ENCODE measurements around the gene RPS3. TPM values are rescaled to one million over a fixed set of nuclear protein-coding genes. Genes with fewer than 3 reads are reported as not detected.

Gene RPS3
- total and polyA plus RNA-seq, 2 of the 13 experiments (the other 11 are each of a cell fraction or from before 2014, with no cell fraction given): 2,143 to 3,616 TPM

DNA sequence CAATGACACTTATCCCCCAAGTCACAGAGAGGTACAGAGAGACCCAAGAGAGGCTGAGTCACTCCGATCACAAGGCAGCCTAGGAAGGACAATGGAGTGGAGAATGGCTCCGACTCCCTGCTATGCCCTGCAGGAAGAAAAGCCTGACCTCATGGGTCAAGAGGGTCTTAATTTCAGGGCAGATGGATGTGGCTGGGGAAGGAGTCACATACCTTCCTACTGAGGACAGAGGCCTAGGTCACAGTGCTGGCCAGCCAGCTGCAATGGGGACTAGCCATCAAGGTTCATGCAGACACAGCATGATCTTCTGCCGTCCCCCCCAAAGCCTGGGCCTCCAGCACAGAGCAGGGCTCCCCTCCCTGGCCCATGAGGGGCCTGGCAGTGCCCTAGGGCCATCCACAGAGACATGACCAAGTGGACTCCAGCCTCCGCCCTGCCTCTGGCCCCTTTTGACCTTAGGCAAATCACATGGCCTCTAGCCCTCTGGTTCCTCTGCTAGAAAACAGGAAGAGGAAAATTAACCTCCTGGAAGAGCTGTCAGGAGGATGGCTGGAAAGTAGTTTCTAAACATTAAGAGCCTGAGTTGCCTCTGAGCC, 49.7 kb upstream of the RPS3 start (continued):
- no peak for TF ChIP-seq ZNF761 (CRISPR knock-in tag; conservative IDR thresholded peaks at IDR 0.05)
- TF ChIP-seq, protein P1, sequence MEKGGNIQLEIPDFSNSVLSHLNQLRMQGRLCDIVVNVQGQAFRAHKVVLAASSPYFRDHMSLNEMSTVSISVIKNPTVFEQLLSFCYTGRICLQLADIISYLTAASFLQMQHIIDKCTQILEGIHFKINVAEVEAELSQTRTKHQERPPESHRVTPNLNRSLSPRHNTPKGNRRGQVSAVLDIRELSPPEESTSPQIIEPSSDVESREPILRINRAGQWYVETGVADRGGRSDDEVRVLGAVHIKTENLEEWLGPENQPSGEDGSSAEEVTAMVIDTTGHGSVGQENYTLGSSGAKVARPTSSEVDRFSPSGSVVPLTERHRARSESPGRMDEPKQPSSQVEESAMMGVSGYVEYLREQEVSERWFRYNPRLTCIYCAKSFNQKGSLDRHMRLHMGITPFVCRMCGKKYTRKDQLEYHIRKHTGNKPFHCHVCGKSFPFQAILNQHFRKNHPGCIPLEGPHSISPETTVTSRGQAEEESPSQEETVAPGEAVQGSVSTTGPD (CRISPR knock-in tag; IDR thresholded peaks at IDR 0.05): no peak
- TF ChIP-seq, protein P2, sequence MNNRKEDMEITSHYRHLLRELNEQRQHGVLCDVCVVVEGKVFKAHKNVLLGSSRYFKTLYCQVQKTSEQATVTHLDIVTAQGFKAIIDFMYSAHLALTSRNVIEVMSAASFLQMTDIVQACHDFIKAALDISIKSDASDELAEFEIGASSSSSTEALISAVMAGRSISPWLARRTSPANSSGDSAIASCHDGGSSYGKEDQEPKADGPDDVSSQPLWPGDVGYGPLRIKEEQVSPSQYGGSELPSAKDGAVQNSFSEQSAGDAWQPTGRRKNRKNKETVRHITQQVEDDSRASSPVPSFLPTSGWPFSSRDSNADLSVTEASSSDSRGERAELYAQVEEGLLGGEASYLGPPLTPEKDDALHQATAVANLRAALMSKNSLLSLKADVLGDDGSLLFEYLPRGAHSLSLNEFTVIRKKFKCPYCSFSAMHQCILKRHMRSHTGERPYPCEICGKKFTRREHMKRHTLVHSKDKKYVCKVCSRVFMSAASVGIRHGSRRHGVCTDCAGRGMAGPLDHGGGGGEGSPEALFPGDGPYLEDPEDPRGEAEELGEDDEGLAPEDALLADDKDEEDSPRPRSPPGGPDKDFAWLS (CRISPR knock-in tag; IDR thresholded peaks at IDR 0.05; ENCODE audit: borderline replicate concordance): no peak
- no peak for TF ChIP-seq IRF2 (CRISPR knock-in tag; IDR thresholded peaks at IDR 0.05)
- no peak for TF ChIP-seq ZFP62 (CRISPR knock-in tag; IDR thresholded peaks at IDR 0.05)
- no peak for TF ChIP-seq ZNF205 (CRISPR knock-in tag; IDR thresholded peaks at IDR 0.05)
- no peak; the same call in 1 of the 2 replicates for TF ChIP-seq ZIK1 (CRISPR knock-in tag; IDR thresholded peaks at IDR 0.05; ENCODE audit: borderline replicate concordance, low read depth)
- TF ChIP-seq MXD1 (CRISPR knock-in tag; IDR thresholded peaks at IDR 0.05): no peak
- no peak for TF ChIP-seq AFF4 (CRISPR knock-in tag; IDR thresholded peaks at IDR 0.05)
- TF ChIP-seq, protein P3, sequence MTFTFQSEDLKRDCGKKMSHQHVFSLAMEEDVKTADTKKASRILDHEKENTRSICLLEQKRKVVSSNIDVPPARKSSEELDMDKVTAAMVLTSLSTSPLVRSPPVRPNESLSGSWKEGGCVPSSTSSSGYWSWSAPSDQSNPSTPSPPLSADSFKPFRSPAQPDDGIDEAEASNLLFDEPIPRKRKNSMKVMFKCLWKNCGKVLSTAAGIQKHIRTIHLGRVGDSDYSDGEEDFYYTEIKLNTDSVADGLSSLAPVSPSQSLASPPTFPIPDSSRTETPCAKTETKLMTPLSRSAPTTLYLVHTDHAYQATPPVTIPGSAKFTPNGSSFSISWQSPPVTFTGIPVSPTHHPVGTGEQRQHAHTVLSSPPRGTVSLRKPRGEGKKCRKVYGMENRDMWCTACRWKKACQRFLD (CRISPR knock-in tag; IDR thresholded peaks at IDR 0.05; ENCODE audit: borderline replicate concordance): 0 out of 2 replicates have a peak, but pooled peaks have one; percentile 80
- TF ChIP-seq, protein P4, sequence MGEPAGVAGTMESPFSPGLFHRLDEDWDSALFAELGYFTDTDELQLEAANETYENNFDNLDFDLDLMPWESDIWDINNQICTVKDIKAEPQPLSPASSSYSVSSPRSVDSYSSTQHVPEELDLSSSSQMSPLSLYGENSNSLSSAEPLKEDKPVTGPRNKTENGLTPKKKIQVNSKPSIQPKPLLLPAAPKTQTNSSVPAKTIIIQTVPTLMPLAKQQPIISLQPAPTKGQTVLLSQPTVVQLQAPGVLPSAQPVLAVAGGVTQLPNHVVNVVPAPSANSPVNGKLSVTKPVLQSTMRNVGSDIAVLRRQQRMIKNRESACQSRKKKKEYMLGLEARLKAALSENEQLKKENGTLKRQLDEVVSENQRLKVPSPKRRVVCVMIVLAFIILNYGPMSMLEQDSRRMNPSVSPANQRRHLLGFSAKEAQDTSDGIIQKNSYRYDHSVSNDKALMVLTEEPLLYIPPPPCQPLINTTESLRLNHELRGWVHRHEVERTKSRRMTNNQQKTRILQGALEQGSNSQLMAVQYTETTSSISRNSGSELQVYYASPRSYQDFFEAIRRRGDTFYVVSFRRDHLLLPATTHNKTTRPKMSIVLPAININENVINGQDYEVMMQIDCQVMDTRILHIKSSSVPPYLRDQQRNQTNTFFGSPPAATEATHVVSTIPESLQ (CRISPR knock-in tag; conservative IDR thresholded peaks at IDR 0.05): no peak
- no peak for TF ChIP-seq ZNF446 (CRISPR knock-in tag; IDR thresholded peaks at IDR 0.05)
- TF ChIP-seq ZNF414 (CRISPR knock-in tag; IDR thresholded peaks at IDR 0.05): peak; percentile 67; the same call in 1 of the 2 replicates
- no peak for TF ChIP-seq REL (CRISPR knock-in tag; conservative IDR thresholded peaks at IDR 0.05)
- 0 out of 2 replicates have a peak, but pooled peaks have one; percentile 15 for TF ChIP-seq GABPB1 (CRISPR knock-in tag; IDR thresholded peaks at IDR 0.05)

Measured in HepG2 (cell line).